ENCODE measurements around the gene CHST7. TPM values are rescaled to one million over a fixed set of nuclear protein-coding genes. Genes with fewer than 3 reads are reported as not detected.

Gene CHST7
- polyA plus RNA-seq, 1 experiment: 2.1 TPM

- ChIA-PET POLR2A (no interaction called here), CTCF (no interaction called here)
- H3K27me3 ChIP-seq (ENCODE audit: control insufficient read depth, insufficient read depth, low read length): no peaks in the 10 kb centered on the region
- H3K27ac ChIP-seq (ENCODE audit: low read depth, low read length): no peak overlapping the region
- DNase-seq (ENCODE audit: low read depth, low spot score): no peak
- TF ChIP-seq CTCF (IDR thresholded peaks at IDR 0.05; ENCODE audit: low read depth, low read length): no peak
- H3K4me3 ChIP-seq (ENCODE audit: low read depth, low read length): no peak overlapping the region
- no peaks in the 10 kb centered on the region for H3K9me3 ChIP-seq (ENCODE audit: control insufficient read depth, insufficient read depth, low read length)
Measured at GRCh38 chrX:46610070-46610658, 36.6 kb downstream of the CHST7 start.

GRCh38 chrX:46611658-46612362 lies 38.2 kb downstream of the CHST7 start:
- Histone ChIP-seq H3K4me3 (ENCODE audit: low read depth, low read length) (no peak overlapping the region), H3K27me3 (ENCODE audit: control insufficient read depth, insufficient read depth, low read length) (no peaks in the 10 kb centered on the region), H3K27ac (ENCODE audit: low read depth, low read length) (no peak overlapping the region), H3K9me3 (ENCODE audit: control insufficient read depth, insufficient read depth, low read length) (no peaks in the 10 kb centered on the region)
- DNase-seq (ENCODE audit: low read depth, low spot score): no peak
- no peak for TF ChIP-seq CTCF (IDR thresholded peaks at IDR 0.05; ENCODE audit: low read depth, low read length)
- CTCF ChIA-PET: no interaction called here
- POLR2A ChIA-PET: no interaction called here

- DNase-seq (ENCODE audit: low read depth, low spot score): no peak
- H3K4me3 ChIP-seq (ENCODE audit: low read depth, low read length): no peak overlapping the region
- H3K9me3 ChIP-seq (ENCODE audit: control insufficient read depth, insufficient read depth, low read length): no peaks in the 10 kb centered on the region
- ChIA-PET POLR2A (no interaction called here), CTCF (no interaction called here)
- no peak for TF ChIP-seq CTCF (IDR thresholded peaks at IDR 0.05; ENCODE audit: low read depth, low read length)
- no peak overlapping the region for H3K27ac ChIP-seq (ENCODE audit: low read depth, low read length)
- no peaks in the 10 kb centered on the region for H3K27me3 ChIP-seq (ENCODE audit: control insufficient read depth, insufficient read depth, low read length)
Measured at GRCh38 chrX:46617906-46618305, 44.3 kb downstream of the CHST7 start.

GRCh38 chrX:46618947-46619346 lies 45.4 kb downstream of the CHST7 start:
- no peak overlapping the region for H3K27ac ChIP-seq (ENCODE audit: low read depth, low read length)

More at GRCh38 chrX:46618947-46619346, 45.4 kb downstream of the CHST7 start:
- no peak for DNase-seq (ENCODE audit: low read depth, low spot score)
- Histone ChIP-seq H3K9me3 (ENCODE audit: control insufficient read depth, insufficient read depth, low read length) (no peaks in the 10 kb centered on the region), H3K4me3 (ENCODE audit: low read depth, low read length) (no peak overlapping the region), H3K27me3 (ENCODE audit: control insufficient read depth, insufficient read depth, low read length) (no peaks in the 10 kb centered on the region)
- ChIA-PET POLR2A (no interaction called here), CTCF (no interaction called here)
- no peak for TF ChIP-seq CTCF (IDR thresholded peaks at IDR 0.05; ENCODE audit: low read depth, low read length)
